OCI-LY1 (cell line): Measurements from ENCODE around the gene PDIK1L.

Experiments
- CTCF ChIP-seq: fragments of 200-600 bp; sonication (generic), shearing (Covaris generic); IDR thresholded peaks from 2 replicates; pipeline ENCODE4 v1.5.1; 2017; ENCODE audit warnings: mild to moderate bottlenecking, antibody characterized with exemption, low read length, moderate library complexity, mixed read lengths
- EZH2 ChIP-seq: fragments of 200-600 bp; sonication (generic), shearing (Covaris generic); IDR thresholded peaks from 2 replicates; pipeline ENCODE4 v1.8.0; 2017; ENCODE audit warnings: borderline replicate concordance, mixed run types, mild to moderate bottlenecking, antibody characterized with exemption, low read length, moderate library complexity, mixed read lengths

- TF ChIP-seq EZH2 (no peak), CTCF (no peak)
These were observed 19.1 kb downstream of the PDIK1L start for GRCh38 chr1:26130695-26131094.
